Keratinocyte (primary cell): ENCODE measurements around the gene KCNK10. TPM values are rescaled to one million over a fixed set of nuclear protein-coding genes. Genes with fewer than 3 reads are reported as not detected.

ENCODE experiments used
- DNase-seq: peaks from one replicate; pipeline ENCODE4 v3.0.0-alpha.2; 2011; ENCODE audit warnings: low read depth, missing footprints, low spot score
- FAIRE-seq: peaks from 2 replicates; lab custom pipeline; 2011; peaks lifted over from hg19 to GRCh38; lab: Jason Lieb, UNC
- H2AFZ ChIP-seq: 2 replicates; pipeline ENCODE4 v1.6.0; 2012; ENCODE audit warnings: low read length, control low read depth, inconsistent platforms; ENCODE audit not compliant: control insufficient read depth
- H3K27ac ChIP-seq: 2 replicates; pipeline ENCODE4 v1.5.1; 2011; ENCODE audit warnings: low read length; ENCODE audit not compliant: control insufficient read depth, insufficient read depth
- H3K27me3 ChIP-seq: 3 replicates; pipeline ENCODE4 v1.6.0; 2011; ENCODE audit warnings: low read length; ENCODE audit not compliant: control insufficient read depth, insufficient read depth; ENCODE audit errors: extremely low read depth
- H3K36me3 ChIP-seq, 2 experiments: 2 replicates in 1 of 2; 3 replicates in 1 of 2; pipeline ENCODE4 v1.5.1; 2011; ENCODE audit warnings: low read length in 2 of 2, mild to moderate bottlenecking in 1 of 2; ENCODE audit not compliant: control insufficient read depth in 2 of 2, insufficient read depth in 2 of 2; ENCODE audit errors: extremely low read depth in 1 of 2
- H3K4me1 ChIP-seq: 3 replicates; pipeline ENCODE4 v1.5.1; 2011; ENCODE audit warnings: low read length; ENCODE audit not compliant: control insufficient read depth, insufficient read depth; ENCODE audit errors: extremely low read depth
- H3K4me2 ChIP-seq: 3 replicates; pipeline ENCODE4 v1.6.0; 2011; ENCODE audit warnings: low read depth, low read length; ENCODE audit not compliant: control insufficient read depth, insufficient read depth; ENCODE audit errors: extremely low read depth
- H3K4me3 ChIP-seq, 3 experiments: fragments of 200-600 bp in 1 of 3; sonication (generic) in 1 of 3; 2 replicates in 2 of 3; 3 replicates in 1 of 3; pipeline ENCODE4 v1.5.1; 2011 to 2016; ENCODE audit warnings: low read length in 3 of 3, mild to moderate bottlenecking in 3 of 3, control low read depth in 2 of 3, inconsistent platforms in 1 of 3, low read depth in 1 of 3, mixed read lengths in 1 of 3, mixed run types in 1 of 3, moderate library complexity in 1 of 3; ENCODE audit not compliant: control insufficient read depth in 2 of 3, insufficient read depth in 2 of 3; ENCODE audit errors: extremely low read depth in 1 of 3
- H3K79me2 ChIP-seq: 2 replicates; pipeline ENCODE4 v1.6.0; 2012; ENCODE audit warnings: low read length; ENCODE audit not compliant: control insufficient read depth, insufficient read depth
- H3K9ac ChIP-seq: 3 replicates; pipeline ENCODE4 v1.6.0; 2011; ENCODE audit warnings: low read length; ENCODE audit not compliant: control insufficient read depth, insufficient read depth; ENCODE audit errors: extremely low read depth
- H3K9me1 ChIP-seq: 3 replicates; pipeline ENCODE4 v1.6.0; 2011; ENCODE audit warnings: low read length; ENCODE audit not compliant: control insufficient read depth, insufficient read depth; ENCODE audit errors: extremely low read depth
- H3K9me3 ChIP-seq: 2 replicates; pipeline ENCODE4 v1.5.1; 2012; ENCODE audit warnings: low read depth, low read length; ENCODE audit not compliant: control insufficient read depth
- H4K20me1 ChIP-seq: 3 replicates; pipeline ENCODE4 v1.6.0; 2011; ENCODE audit warnings: low read length; ENCODE audit not compliant: control insufficient read depth, insufficient read depth; ENCODE audit errors: extremely low read depth
- CTCF ChIP-seq, 3 experiments: IDR thresholded peaks in 1 of 3; conservative IDR thresholded peaks in 1 of 3; optimal IDR thresholded peaks in 1 of 3; 2 replicates in 2 of 3; 3 replicates in 1 of 3; pipeline versions ENCODE3 to v1.5.1; 2011; ENCODE audit warnings: low read length in 3 of 3, mild to moderate bottlenecking in 3 of 3, moderate library complexity in 2 of 3, control low read depth in 1 of 3, inconsistent platforms in 1 of 3; ENCODE audit not compliant: insufficient read depth in 2 of 3; ENCODE audit errors: extremely low read depth in 1 of 3
- EZH2 ChIP-seq: IDR thresholded peaks from one replicate; pipeline ENCODE4 v1.6.1; 2012; ENCODE audit warnings: inconsistent platforms, mild to moderate bottlenecking, low read length, moderate library complexity
- dilution Hi-C: fragments of 300-500 bp; cut with MboI; formaldehyde crosslinking; loops from one replicate; pipeline ENCODE4 v1.7.0; 2020; ENCODE audit warnings: low sequenced_read_pairs; ENCODE audit not compliant: extremely low pct_ligation_motif_present
- polyA plus RNA-seq, 5 experiments: library from polyadenylated mRNA; depleted of rRNA in 3 of 5; stranded (reverse) in 3 of 5; stranded (forward) in 1 of 5; unstranded in 1 of 5; fragments of >200 nt; gene quantifications; 1 replicate in 1 of 5; 2 replicates in 3 of 5; 3 replicates in 1 of 5; pipeline versions ENCODE4 v1.2.1 to v1.2.3, GENCODE V29; 2011 to 2012; ENCODE audit warnings: missing spikeins in 2 of 5, low read depth in 1 of 5, low replicate concordance in 1 of 5

Gene KCNK10
- polyA plus RNA-seq, 1 donor (not counting 4 experiments of a cell fraction or from before 2014, with no cell fraction given), result 0.79 TPM

- Histone ChIP-seq H3K79me2 (no peaks in the 10 kb centered on the region), H3K27me3 (no peaks in the 10 kb centered on the region), H3K9ac (no peak overlapping the region), H3K9me1 (no peaks in the 10 kb centered on the region), H4K20me1 (no peaks in the 10 kb centered on the region), H3K27ac (no peak overlapping the region), H3K4me1 (peaks cover 10% of the 10 kb centered on the region), H3K4me2 (no peak overlapping the region), H3K4me3 (no peak overlapping the region), H2AFZ (no peak overlapping the region), H3K36me3 (no peaks in the 10 kb centered on the region), H3K9me3 (no peaks in the 10 kb centered on the region)
- DNase-seq (no peak), FAIRE-seq (no peak)
- dilution Hi-C loops, result no loop called here
- TF ChIP-seq EZH2 (no peak), CTCF (optimal IDR thresholded peaks at IDR 0.05 in 1 of 3, IDR thresholded peaks at IDR 0.05 in 1 of 3, conservative IDR thresholded peaks at IDR 0.05 in 1 of 3; ENCODE audit: extremely low read depth in 1 of 3, insufficient read depth in 2 of 3, low read length in 3 of 3) (no peak)
Observed at GRCh38 chr14:88276923-88277596, 46.0 kb downstream of the KCNK10 start.

GRCh38 chr14:88272390-88273269 lies 50.4 kb downstream of the KCNK10 start:
- Histone ChIP-seq H3K4me2 (peak overlapping the region; percentile 79), H4K20me1 (no peaks in the 10 kb centered on the region), H3K9me1 (no peaks in the 10 kb centered on the region), H2AFZ (peak overlapping the region; percentile 90), H3K27ac (peak overlapping the region; percentile 70), H3K9ac (peak overlapping the region; percentile 45), H3K4me3 (peak overlapping the region in 1 of 3 experiments; percentile 46), H3K4me1 (peaks cover 16% of the 10 kb centered on the region), H3K27me3 (no peaks in the 10 kb centered on the region), H3K79me2 (no peaks in the 10 kb centered on the region), H3K9me3 (no peaks in the 10 kb centered on the region), H3K36me3 (no peaks in the 10 kb centered on the region)
- no peak for TF ChIP-seq CTCF (optimal IDR thresholded peaks at IDR 0.05 in 1 of 3, IDR thresholded peaks at IDR 0.05 in 1 of 3, conservative IDR thresholded peaks at IDR 0.05 in 1 of 3; ENCODE audit: extremely low read depth in 1 of 3, insufficient read depth in 2 of 3, low read length in 3 of 3)
- no peak for TF ChIP-seq EZH2
- FAIRE-seq (peak; percentile 84), DNase-seq (peak; percentile 60)
- dilution Hi-C loops, result no loop called here
